Prostate gland (tissue), 2 donors: ENCODE results near the gene DBH. TPM values are rescaled to one million over a fixed set of nuclear protein-coding genes. Genes with fewer than 3 reads are reported as not detected.

Source experiments
- DNase-seq: peaks from one replicate; pipeline ENCODE4 v3.0.0-alpha.2; 2019; ENCODE audit warnings: low spot score
- H3K27ac ChIP-seq, 2 donors: fragments of 200-600 bp; sonication (generic); 2 replicates each; pipeline ENCODE4 v1.5.1; 2017 to 2019
- H3K27me3 ChIP-seq: fragments of 200-600 bp; sonication (generic); replicated peaks from 2 replicates; pipeline ENCODE4 v1.5.1; 2019; ENCODE audit not compliant: insufficient read depth
- H3K36me3 ChIP-seq, 2 donors: fragments of 200-600 bp; sonication (generic); 1 replicate in 1 of 2; 2 replicates in 1 of 2; pipeline versions ENCODE4 v1.5.1 to v1.8.1; 2017 to 2019
- H3K4me1 ChIP-seq: fragments of 200-600 bp; sonication (generic); replicated peaks from 2 replicates; pipeline ENCODE4 v1.5.1; 2019
- H3K4me3 ChIP-seq, 2 donors: fragments of 200-600 bp; sonication (generic); 2 replicates each; pipeline ENCODE4 v1.5.1; 2017 to 2019
- H3K9me3 ChIP-seq: fragments of 200-600 bp; sonication (generic); 2 replicates; pipeline ENCODE4 v1.5.1; 2017
- POLR2A ChIP-seq: fragments of 450-650 bp; IDR thresholded peaks from one replicate; pipeline ENCODE4 v1.6.1; 2016; ENCODE audit warnings: antibody characterized with exemption, mild to moderate bottlenecking
- POLR2AphosphoS5 ChIP-seq: sonication (generic); formaldehyde crosslinking; IDR thresholded peaks from one replicate; pipeline ENCODE4 v1.6.1; 2017; ENCODE audit warnings: antibody characterized with exemption
- WGBS: methylation state at CpG from one replicate; pipeline ENCODE4 v1.1.5; 2018; 5-methylcytosine and 5-hydroxymethylcytosine counted together
- intact Hi-C: fragments of 100-400 bp; cut with DNase I; formaldehyde crosslinking; loops from one replicate; pipeline ENCODE4 v1.14.2; 2022
- total RNA-seq, 2 donors: library from RNA; depleted of rRNA; stranded (reverse); fragments of >200 nt; gene quantifications; one replicate each; pipeline ENCODE4 v1.1.0, GENCODE V29; 2016
- TF ChIP-seq, protein P1 (sequence below), 4 experiments: fragments of 200-600 bp in 2 of 4; fragments of 450-650 bp in 2 of 4; sonication (generic) in 2 of 4; IDR thresholded peaks; 1 replicate in 3 of 4; 2 replicates in 1 of 4; pipeline ENCODE4 v1.5.1; 2016 to 2019; ENCODE audit warnings: antibody characterized with exemption in 4 of 4, mild to moderate bottlenecking in 2 of 4, moderate library complexity in 2 of 4

The DBH gene
- total RNA-seq, 2 donors from 2014 or later, result not detected

DNA sequence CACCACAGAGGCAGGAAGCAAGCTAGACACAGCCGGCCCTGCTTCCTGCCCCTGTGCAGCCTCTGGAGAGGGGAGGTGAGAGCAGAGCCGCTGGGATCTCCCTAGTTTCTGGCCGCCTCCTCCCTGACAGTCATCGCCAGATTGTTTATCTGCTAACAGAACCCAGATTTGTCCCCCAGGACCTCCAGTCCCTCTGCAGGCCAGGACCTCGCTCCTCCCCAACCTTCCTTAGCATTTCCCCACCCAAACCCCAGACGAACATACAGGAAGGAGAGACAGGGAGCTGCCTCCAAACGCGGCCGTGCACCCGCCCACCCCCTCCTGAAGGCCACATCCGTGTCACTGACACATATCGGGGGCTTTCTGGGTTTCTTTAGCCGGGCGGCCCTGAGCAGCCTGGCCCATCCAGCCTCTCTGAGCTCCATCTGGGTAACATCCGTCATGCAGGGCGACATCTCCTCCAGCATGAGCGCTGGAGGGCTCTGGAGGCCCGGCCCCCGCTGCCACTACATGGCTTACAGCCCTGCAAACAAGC, 47.5 kb downstream of the DBH start:
- H3K9me3 ChIP-seq, result no peaks in the 10 kb centered on the region
- intact Hi-C loops, result no loop called here
- TF ChIP-seq, protein P1, sequence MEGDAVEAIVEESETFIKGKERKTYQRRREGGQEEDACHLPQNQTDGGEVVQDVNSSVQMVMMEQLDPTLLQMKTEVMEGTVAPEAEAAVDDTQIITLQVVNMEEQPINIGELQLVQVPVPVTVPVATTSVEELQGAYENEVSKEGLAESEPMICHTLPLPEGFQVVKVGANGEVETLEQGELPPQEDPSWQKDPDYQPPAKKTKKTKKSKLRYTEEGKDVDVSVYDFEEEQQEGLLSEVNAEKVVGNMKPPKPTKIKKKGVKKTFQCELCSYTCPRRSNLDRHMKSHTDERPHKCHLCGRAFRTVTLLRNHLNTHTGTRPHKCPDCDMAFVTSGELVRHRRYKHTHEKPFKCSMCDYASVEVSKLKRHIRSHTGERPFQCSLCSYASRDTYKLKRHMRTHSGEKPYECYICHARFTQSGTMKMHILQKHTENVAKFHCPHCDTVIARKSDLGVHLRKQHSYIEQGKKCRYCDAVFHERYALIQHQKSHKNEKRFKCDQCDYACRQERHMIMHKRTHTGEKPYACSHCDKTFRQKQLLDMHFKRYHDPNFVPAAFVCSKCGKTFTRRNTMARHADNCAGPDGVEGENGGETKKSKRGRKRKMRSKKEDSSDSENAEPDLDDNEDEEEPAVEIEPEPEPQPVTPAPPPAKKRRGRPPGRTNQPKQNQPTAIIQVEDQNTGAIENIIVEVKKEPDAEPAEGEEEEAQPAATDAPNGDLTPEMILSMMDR (IDR thresholded peaks at IDR 0.05), result no peak
- TF ChIP-seq POLR2AphosphoS5 (no peak), POLR2A (no peak)
- no peaks in the 10 kb centered on the region for H3K36me3 ChIP-seq
- H3K27ac ChIP-seq, result no peak overlapping the region
- H3K27me3 ChIP-seq, result no peaks in the 10 kb centered on the region
- 54% methylated on average over 16 of the region's 19 CpGs for WGBS
- H3K4me3 ChIP-seq, result no peak overlapping the region
- no peaks in the 10 kb centered on the region for H3K4me1 ChIP-seq
- DNase-seq, result no peak

DNA sequence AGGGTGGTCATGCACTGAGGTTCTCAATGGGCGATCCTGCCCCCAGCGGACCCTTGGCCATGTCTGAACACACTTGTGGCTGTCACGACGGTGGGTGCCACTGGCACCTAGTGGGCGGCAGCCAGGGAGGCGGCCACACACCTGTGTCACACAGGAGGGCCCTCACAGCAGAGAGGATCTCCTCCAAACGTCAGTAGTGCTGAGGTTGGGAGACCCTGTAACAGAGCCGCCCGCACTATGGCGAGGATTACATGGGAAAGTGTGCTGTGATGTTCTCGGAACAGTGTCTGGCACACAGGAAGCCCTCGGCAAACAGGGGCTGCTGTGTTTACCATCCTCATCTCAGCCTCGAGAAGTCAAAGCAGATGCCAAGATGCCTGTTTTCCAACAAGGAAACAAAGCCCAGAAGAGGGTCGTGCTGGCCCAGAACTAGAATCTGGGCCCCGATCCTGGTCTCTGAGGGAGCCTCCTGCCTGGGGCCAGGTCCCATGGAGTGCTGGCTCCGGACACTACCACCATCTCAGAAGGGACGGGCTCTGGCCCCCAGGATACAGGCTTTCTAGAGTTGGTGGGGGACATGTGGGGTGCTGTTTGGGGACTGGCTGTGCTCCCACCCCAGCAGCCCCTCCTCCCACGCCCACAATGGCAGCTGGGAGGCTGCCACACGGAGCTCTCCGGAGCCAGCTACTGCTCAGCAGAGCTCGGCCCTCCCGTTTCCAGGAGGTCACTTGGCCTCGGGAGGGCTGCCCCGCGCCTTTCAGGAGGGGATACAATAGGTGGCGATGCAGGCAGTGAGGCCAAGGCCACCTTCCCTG, 48.2 kb downstream of the DBH start:
- H3K9me3 ChIP-seq, result no peaks in the 10 kb centered on the region
- no peak for TF ChIP-seq POLR2A
- TF ChIP-seq POLR2AphosphoS5, result no peak
- TF ChIP-seq, protein P1 (IDR thresholded peaks at IDR 0.05), result no peak
- 50% methylated on average over 26 of the region's 26 CpGs for WGBS
- H3K36me3 ChIP-seq, result no peaks in the 10 kb centered on the region
- H3K27me3 ChIP-seq, result no peaks in the 10 kb centered on the region
- intact Hi-C loops, result no loop called here
- peak overlapping the region in 1 of 2 donors; percentile 4 for H3K27ac ChIP-seq
- no peak overlapping the region for H3K4me3 ChIP-seq
- no peak for DNase-seq
- no peaks in the 10 kb centered on the region for H3K4me1 ChIP-seq

DNA sequence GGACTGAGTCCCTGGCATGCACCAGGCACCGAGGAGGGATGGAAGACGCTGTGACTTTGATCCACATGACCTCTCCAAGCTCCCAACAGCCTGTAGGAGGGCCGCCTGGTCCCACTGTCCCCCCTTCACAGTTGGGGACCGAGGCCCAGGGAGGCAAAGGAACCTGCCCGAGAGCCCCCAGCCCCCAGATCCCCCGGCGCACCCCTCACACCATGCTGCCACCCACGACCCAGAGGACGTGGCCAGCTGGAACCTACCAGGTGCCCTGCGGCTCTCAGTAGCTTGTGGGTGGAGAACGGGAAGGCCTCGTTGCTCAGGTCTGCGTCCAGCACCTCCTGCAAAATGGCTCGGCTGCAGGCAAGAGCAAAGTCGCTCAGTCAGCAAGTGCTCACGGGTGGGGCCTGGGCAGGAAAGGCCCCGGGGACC, 48.8 kb downstream of the DBH start:
- no peak for DNase-seq
- intact Hi-C loops, result no loop called here
- H3K27ac ChIP-seq, result peak overlapping the region in 1 of 2 donors; percentile 4
- H3K9me3 ChIP-seq, result no peaks in the 10 kb centered on the region
- H3K27me3 ChIP-seq, result no peaks in the 10 kb centered on the region
- WGBS, result 90% methylated on average over 14 of the region's 17 CpGs
- no peaks in the 10 kb centered on the region for H3K4me1 ChIP-seq
- no peak overlapping the region for H3K4me3 ChIP-seq
- no peaks in the 10 kb centered on the region for H3K36me3 ChIP-seq
- TF ChIP-seq POLR2A (no peak), POLR2AphosphoS5 (no peak)
- TF ChIP-seq, protein P1 (IDR thresholded peaks at IDR 0.05), result no peak

DNA sequence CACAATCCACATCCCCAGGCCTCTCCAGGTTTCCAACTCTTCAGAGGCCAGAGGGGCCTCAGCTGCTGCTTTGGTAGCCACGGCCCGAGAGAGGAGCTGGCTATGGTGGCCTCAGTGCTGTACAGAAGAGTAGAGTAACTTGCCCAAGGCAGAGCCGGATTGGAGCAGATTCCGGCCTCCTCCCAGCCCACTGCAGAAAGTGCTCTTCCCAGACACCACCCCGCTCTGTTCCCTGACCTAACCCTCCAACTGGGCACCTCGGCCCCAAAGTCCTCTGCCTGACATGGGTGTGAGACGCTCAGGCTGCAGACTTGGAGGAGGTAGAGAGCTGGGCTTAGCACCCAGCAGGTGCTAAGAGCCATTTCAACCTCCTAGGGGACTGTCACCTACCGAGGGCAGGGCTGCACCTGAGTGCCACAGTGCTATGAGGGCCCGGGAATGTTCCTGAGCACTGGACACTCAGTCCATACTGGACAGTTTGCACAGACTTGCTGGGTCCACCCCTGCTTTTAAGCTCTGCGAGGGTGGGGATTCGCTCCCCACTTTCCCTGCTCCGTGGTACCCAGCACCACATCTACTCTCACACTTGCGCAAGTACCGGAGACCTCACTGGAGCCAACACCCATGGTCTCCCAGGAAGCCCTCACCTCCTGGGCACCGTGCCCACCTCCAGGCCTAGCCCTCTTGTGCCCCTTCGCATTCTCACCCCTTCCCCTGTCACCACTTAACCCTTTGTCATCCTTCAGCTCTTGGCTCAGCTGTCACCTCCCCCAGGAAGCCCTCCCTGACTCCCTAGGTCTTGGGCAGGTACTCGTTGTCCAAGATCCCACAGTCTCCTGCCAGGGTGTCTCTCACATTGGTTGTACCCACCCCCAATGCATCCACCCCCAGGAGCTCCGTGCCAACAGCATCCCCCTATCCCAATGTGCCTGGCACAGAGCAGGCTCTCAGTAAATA, 49.8 kb downstream of the DBH start:
- no peak overlapping the region for H3K27ac ChIP-seq
- intact Hi-C loops, result no loop called here
- H3K9me3 ChIP-seq, result no peaks in the 10 kb centered on the region
- no peak for DNase-seq
- no peaks in the 10 kb centered on the region for H3K36me3 ChIP-seq
- H3K4me3 ChIP-seq, result no peak overlapping the region
- 94% methylated on average over 18 of the region's 18 CpGs for WGBS
- TF ChIP-seq POLR2A (no peak), POLR2AphosphoS5 (no peak)
- TF ChIP-seq, protein P1 (IDR thresholded peaks at IDR 0.05), result no peak
- H3K27me3 ChIP-seq, result no peaks in the 10 kb centered on the region
- H3K4me1 ChIP-seq, result no peaks in the 10 kb centered on the region
